ENCODE results near the gene PSMD8.
"Not testable (repeated sequence)": the region's sequence is repeated elsewhere in the genome, so short reads cannot be mapped to it uniquely, and the experiment has no call there.

The PSMD8 gene

GRCh38 chr19:38362076-38362945 lies 12.1 kb upstream of the PSMD8 start:
- DNase-seq: peak; percentile 93

- DNase-seq: not testable (repeated sequence)
These were observed 11.3 kb upstream of the PSMD8 start for GRCh38 chr19:38362946-38363688.

GRCh38 chr19:38367041-38367440 lies 7.3 kb upstream of the PSMD8 start:
- DNase-seq: no peak

- no peak for DNase-seq
These were observed 4.8 kb upstream of the PSMD8 start for GRCh38 chr19:38369584-38369983.

GRCh38 chr19:38370299-38370698 lies 4.1 kb upstream of the PSMD8 start:
- DNase-seq: no peak

GRCh38 chr19:38371081-38371480 lies 3.3 kb upstream of the PSMD8 start:
- DNase-seq: no peak

GRCh38 chr19:38373907-38374331 lies 452 bp upstream of the PSMD8 start:
- no peak for DNase-seq

- DNase-seq: no peak
These were observed 725 bp downstream of the PSMD8 start for GRCh38 chr19:38375098-38375493.

GRCh38 chr19:38375748-38376147 lies 1.4 kb downstream of the PSMD8 start:
- no peak for DNase-seq

- DNase-seq: no peak
These were observed 2.2 kb downstream of the PSMD8 start for GRCh38 chr19:38376576-38376975.

GRCh38 chr19:38377052-38377451 lies 2.7 kb downstream of the PSMD8 start:
- no peak for DNase-seq

- no peak for DNase-seq
These were observed 4.5 kb downstream of the PSMD8 start for GRCh38 chr19:38378866-38379265.

- DNase-seq: no peak
These were observed 6.8 kb downstream of the PSMD8 start for GRCh38 chr19:38381138-38381537.

GRCh38 chr19:38383184-38383583 lies 8.8 kb downstream of the PSMD8 start:
- no peak for DNase-seq

- DNase-seq: no peak
These were observed 9.4 kb downstream of the PSMD8 start for GRCh38 chr19:38383743-38384142.

GRCh38 chr19:38384209-38385027 lies 10.0 kb downstream of the PSMD8 start:
- peak; percentile 76 for DNase-seq

- DNase-seq: no peak
These were observed 10.9 kb downstream of the PSMD8 start for GRCh38 chr19:38385057-38385803.

GRCh38 chr19:38385804-38386257 lies 11.5 kb downstream of the PSMD8 start:
- DNase-seq: peak; percentile 66

- DNase-seq: peak; percentile 64
These were observed 12.1 kb downstream of the PSMD8 start for GRCh38 chr19:38386300-38386970.

GRCh38 chr19:38386971-38387549 lies 12.7 kb downstream of the PSMD8 start:
- no peak for DNase-seq

Data from islet precursor cell (in vitro differentiated cells).